ENCODE data around the gene APP. TPM values are rescaled to one million over a fixed set of nuclear protein-coding genes. Genes with fewer than 3 reads are reported as not detected.

Gene APP
- total and polyA plus RNA-seq, 4 experiments from 2014 or later, result 4.9 to 57.9 (median 34.2) TPM

DNA sequence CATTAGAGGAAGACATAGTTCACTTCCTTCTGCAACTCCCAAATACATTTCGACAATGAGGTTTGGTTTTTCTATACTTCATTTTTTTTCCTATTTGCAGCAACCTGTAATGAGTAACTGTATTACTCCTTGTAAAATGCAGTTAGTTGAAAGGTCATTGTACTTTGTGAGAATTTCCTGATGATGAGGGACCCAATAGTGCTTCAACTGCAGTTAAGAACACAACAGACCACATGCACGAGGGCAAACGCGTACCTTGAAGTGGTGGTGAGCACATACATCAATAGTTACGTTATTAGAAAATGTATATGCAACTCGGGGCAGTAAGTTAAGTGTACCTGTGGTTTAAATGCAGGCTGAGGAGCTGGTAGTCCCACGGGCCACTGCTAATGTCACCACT, 264.0 kb downstream of the APP start:
- intact Hi-C loops (cut with micrococcal nuclease), result no loop called here
- no peak overlapping the region for H3K27ac ChIP-seq (ENCODE audit: low read depth, low read length)
- no peak overlapping the region for H3K27ac Mint-ChIP-seq
- no peaks in the 10 kb centered on the region for H3K36me3 ChIP-seq (ENCODE audit: insufficient read depth, low read length)
- no peak for DNase-seq
- H3K4me3 ChIP-seq (ENCODE audit: low read length in 2 of 2), result no peak overlapping the region
- POLR2A ChIA-PET (ENCODE audit: partially characterized antibody), result no interaction called here
- peaks cover 0 to 2% of the 10 kb centered on the region in 2 donors for H3K36me3 Mint-ChIP-seq
- no peaks in the 10 kb centered on the region for H3K27me3 Mint-ChIP-seq
- H3K9me3 Mint-ChIP-seq, result no peaks in the 10 kb centered on the region
- CTCF ChIA-PET (ENCODE audit: partially characterized antibody), result interaction anchor here (2.5 kb wide), 1 partner anchor 11 kb away, joined by 5 read pairs; no protein-coding TSS in a partner anchor
- H3K4me1 ChIP-seq (ENCODE audit: insufficient read depth, low read length), result no peaks in the 10 kb centered on the region
- no peaks in the 10 kb centered on the region for H3K27me3 ChIP-seq (ENCODE audit: insufficient read depth, low read length)
- H3K4me1 Mint-ChIP-seq, result peaks cover 0 to 1% (median 0%) of the 10 kb centered on the region in 4 donors
- H3K4me3 Mint-ChIP-seq, result no peak overlapping the region
- H3K9me3 ChIP-seq (ENCODE audit: control insufficient read depth in 1 of 2, low read length in 2 of 2), result no peaks in the 10 kb centered on the region

GRCh38 chr21:25905126-25905525, 265.4 kb downstream of the APP start:
- intact Hi-C loops (cut with micrococcal nuclease), result no loop called here
- POLR2A ChIA-PET (ENCODE audit: partially characterized antibody), result no interaction called here
- no peaks in the 10 kb centered on the region for H3K27me3 ChIP-seq (ENCODE audit: insufficient read depth, low read length)

GRCh38 chr21:25904044-25904695, 266.4 kb downstream of the APP start:
- no peaks in the 10 kb centered on the region for H3K9me3 Mint-ChIP-seq
- H3K27ac ChIP-seq (ENCODE audit: low read depth, low read length), result no peak overlapping the region
- no peak overlapping the region for H3K4me3 ChIP-seq (ENCODE audit: low read length in 2 of 2)
- peaks cover 0 to 2% of the 10 kb centered on the region in 2 donors for H3K36me3 Mint-ChIP-seq
- ChIA-PET POLR2A (ENCODE audit: partially characterized antibody) (no interaction called here), CTCF (ENCODE audit: partially characterized antibody) (interaction anchor here (2.0 kb wide), 1 partner anchor 8 kb away, joined by 8 read pairs; no protein-coding TSS in a partner anchor)
- H3K4me3 Mint-ChIP-seq, result no peak overlapping the region
- H3K27me3 ChIP-seq (ENCODE audit: insufficient read depth, low read length), result no peaks in the 10 kb centered on the region
- H3K4me1 ChIP-seq (ENCODE audit: insufficient read depth, low read length), result no peaks in the 10 kb centered on the region
- intact Hi-C loops (cut with micrococcal nuclease), result no loop called here
- DNase-seq, result no peak
- no peaks in the 10 kb centered on the region for H3K27me3 Mint-ChIP-seq
- H3K27ac Mint-ChIP-seq, result peak overlapping the region in 1 of 7 donors; percentile 35
- H3K36me3 ChIP-seq (ENCODE audit: insufficient read depth, low read length), result no peaks in the 10 kb centered on the region
- H3K9me3 ChIP-seq (ENCODE audit: control insufficient read depth in 1 of 2, low read length in 2 of 2), result no peaks in the 10 kb centered on the region
- peaks cover 0 to 1% (median 0%) of the 10 kb centered on the region in 4 donors for H3K4me1 Mint-ChIP-seq

More at GRCh38 chr21:25905126-25905525, 265.4 kb downstream of the APP start:
- Mint-ChIP-seq H3K4me1 (peaks cover 0 to 1% (median 0%) of the 10 kb centered on the region in 4 donors), H3K4me3 (no peak overlapping the region), H3K27ac (peak overlapping the region in 1 of 7 donors; percentile 59), H3K9me3 (no peaks in the 10 kb centered on the region), H3K27me3 (no peaks in the 10 kb centered on the region), H3K36me3 (peaks cover 0 to 2% of the 10 kb centered on the region in 2 donors)
- Histone ChIP-seq H3K4me3 (ENCODE audit: low read length in 2 of 2) (no peak overlapping the region), H3K27ac (ENCODE audit: low read depth, low read length) (no peak overlapping the region), H3K4me1 (ENCODE audit: insufficient read depth, low read length) (no peaks in the 10 kb centered on the region), H3K36me3 (ENCODE audit: insufficient read depth, low read length) (no peaks in the 10 kb centered on the region), H3K9me3 (ENCODE audit: control insufficient read depth in 1 of 2, low read length in 2 of 2) (no peaks in the 10 kb centered on the region)
- no peak for DNase-seq
- CTCF ChIA-PET (ENCODE audit: partially characterized antibody), result interaction anchor here (2.0 kb wide), 1 partner anchor 9 kb away, joined by 8 read pairs; no protein-coding TSS in a partner anchor

GRCh38 chr21:25903607-25904006, 267.0 kb downstream of the APP start:
- no peak overlapping the region for H3K4me3 Mint-ChIP-seq
- no peaks in the 10 kb centered on the region for H3K27me3 Mint-ChIP-seq
- DNase-seq, result no peak
- intact Hi-C loops (cut with micrococcal nuclease), result no loop called here
- Histone ChIP-seq H3K36me3 (ENCODE audit: insufficient read depth, low read length) (no peaks in the 10 kb centered on the region), H3K4me3 (ENCODE audit: low read length in 2 of 2) (no peak overlapping the region), H3K27ac (ENCODE audit: low read depth, low read length) (no peak overlapping the region), H3K9me3 (ENCODE audit: control insufficient read depth in 1 of 2, low read length in 2 of 2) (no peaks in the 10 kb centered on the region), H3K27me3 (ENCODE audit: insufficient read depth, low read length) (no peaks in the 10 kb centered on the region), H3K4me1 (ENCODE audit: insufficient read depth, low read length) (no peaks in the 10 kb centered on the region)
- CTCF ChIA-PET (ENCODE audit: partially characterized antibody), result no interaction called here
- H3K9me3 Mint-ChIP-seq, result no peaks in the 10 kb centered on the region
- H3K4me1 Mint-ChIP-seq, result peaks cover 0 to 1% (median 0%) of the 10 kb centered on the region in 4 donors
- POLR2A ChIA-PET (ENCODE audit: partially characterized antibody), result no interaction called here
- H3K27ac Mint-ChIP-seq, result no peak overlapping the region
- peaks cover 0 to 2% of the 10 kb centered on the region in 2 donors for H3K36me3 Mint-ChIP-seq

DNA sequence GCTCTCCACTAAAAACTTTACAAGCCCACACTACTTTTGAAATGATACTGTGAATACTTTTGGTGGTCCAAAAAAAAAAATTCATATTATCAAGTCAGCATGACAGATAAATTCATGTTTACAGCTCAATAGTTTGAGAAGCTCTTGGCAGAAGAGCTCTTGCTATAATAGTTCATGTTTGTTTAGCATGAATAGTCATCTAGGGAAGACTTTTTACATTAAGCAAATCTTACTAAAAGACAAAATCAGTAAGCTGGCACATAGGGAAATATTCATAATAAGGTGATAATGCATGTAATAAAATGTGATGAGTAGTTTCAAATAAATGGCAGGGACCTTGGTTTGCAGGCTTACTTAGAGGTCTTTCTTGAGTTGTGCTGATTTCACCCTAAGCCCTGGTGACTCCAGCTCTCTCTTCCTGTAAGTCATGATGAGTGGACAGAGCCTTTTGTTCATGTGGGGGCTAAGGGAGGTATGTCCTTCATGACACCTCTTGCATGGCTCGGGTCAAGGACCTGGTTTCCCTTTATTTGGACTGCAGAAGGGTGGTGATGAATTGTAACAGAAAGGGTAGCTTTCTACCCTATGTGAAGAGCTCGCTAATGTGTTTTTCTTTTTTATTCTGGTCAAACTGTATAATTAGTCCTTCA, 269.1 kb downstream of the APP start:
- H3K27me3 Mint-ChIP-seq, result no peaks in the 10 kb centered on the region

GRCh38 chr21:25898671-25899070, 271.9 kb downstream of the APP start:
- DNase-seq, result no peak
- intact Hi-C loops (cut with micrococcal nuclease), result no loop called here
- Mint-ChIP-seq H3K27me3 (no peaks in the 10 kb centered on the region), H3K9me3 (no peaks in the 10 kb centered on the region), H3K4me1 (peaks cover 3 to 9% (median 5%) of the 10 kb centered on the region in 4 donors), H3K4me3 (no peak overlapping the region), H3K27ac (no peak overlapping the region), H3K36me3 (peaks cover 0 to 2% of the 10 kb centered on the region in 2 donors)
- H3K27me3 ChIP-seq (ENCODE audit: insufficient read depth, low read length), result no peaks in the 10 kb centered on the region
- H3K9me3 ChIP-seq (ENCODE audit: control insufficient read depth in 1 of 2, low read length in 2 of 2), result no peaks in the 10 kb centered on the region
- POLR2A ChIA-PET (ENCODE audit: partially characterized antibody), result no interaction called here
- no peak overlapping the region for H3K27ac ChIP-seq (ENCODE audit: low read depth, low read length)
- no peaks in the 10 kb centered on the region for H3K36me3 ChIP-seq (ENCODE audit: insufficient read depth, low read length)
- H3K4me1 ChIP-seq (ENCODE audit: insufficient read depth, low read length), result no peaks in the 10 kb centered on the region
- H3K4me3 ChIP-seq (ENCODE audit: low read length in 2 of 2), result no peak overlapping the region
- CTCF ChIA-PET (ENCODE audit: partially characterized antibody), result interaction anchor here (0.9 to 1.2 kb wide), 2 partner anchors 10 to 16 kb away, joined by 3 read pairs; no protein-coding TSS in a partner anchor

More for the DNA sequence above, 269.1 kb downstream of the APP start:
- intact Hi-C loops (cut with micrococcal nuclease), result no loop called here
- Histone ChIP-seq H3K4me1 (ENCODE audit: insufficient read depth, low read length) (no peaks in the 10 kb centered on the region), H3K27ac (ENCODE audit: low read depth, low read length) (no peak overlapping the region), H3K36me3 (ENCODE audit: insufficient read depth, low read length) (no peaks in the 10 kb centered on the region), H3K4me3 (ENCODE audit: low read length in 2 of 2) (no peak overlapping the region), H3K9me3 (ENCODE audit: control insufficient read depth in 1 of 2, low read length in 2 of 2) (no peaks in the 10 kb centered on the region), H3K27me3 (ENCODE audit: insufficient read depth, low read length) (no peaks in the 10 kb centered on the region)
- DNase-seq, result no peak
- peaks cover under 1 to 3% (median 2%) of the 10 kb centered on the region in 4 donors for H3K4me1 Mint-ChIP-seq
- no peaks in the 10 kb centered on the region for H3K9me3 Mint-ChIP-seq
- H3K4me3 Mint-ChIP-seq, result no peak overlapping the region
- no peak overlapping the region for H3K27ac Mint-ChIP-seq
- ChIA-PET CTCF (ENCODE audit: partially characterized antibody) (interaction anchor here (0.6 to 1.6 kb wide), 7 partner anchors 8 to 293 kb away, joined by 3 to 5 read pairs (median 4); no protein-coding TSS in a partner anchor), POLR2A (ENCODE audit: partially characterized antibody) (interaction anchor here (0.6 kb wide), 1 partner anchor 24 kb away, joined by 3 read pairs; no protein-coding TSS in a partner anchor)
- H3K36me3 Mint-ChIP-seq, result no peaks in the 10 kb centered on the region

GRCh38 chr21:25897383-25897782, 273.2 kb downstream of the APP start:
- Histone ChIP-seq H3K27ac (ENCODE audit: low read depth, low read length) (no peak overlapping the region), H3K36me3 (ENCODE audit: insufficient read depth, low read length) (no peaks in the 10 kb centered on the region), H3K27me3 (ENCODE audit: insufficient read depth, low read length) (no peaks in the 10 kb centered on the region), H3K4me3 (ENCODE audit: low read length in 2 of 2) (no peak overlapping the region), H3K9me3 (ENCODE audit: control insufficient read depth in 1 of 2, low read length in 2 of 2) (no peaks in the 10 kb centered on the region), H3K4me1 (ENCODE audit: insufficient read depth, low read length) (no peaks in the 10 kb centered on the region)
- Mint-ChIP-seq H3K4me1 (peaks cover 3 to 9% (median 5%) of the 10 kb centered on the region in 4 donors), H3K9me3 (no peaks in the 10 kb centered on the region), H3K27me3 (no peaks in the 10 kb centered on the region), H3K4me3 (no peak overlapping the region), H3K27ac (no peak overlapping the region), H3K36me3 (peaks cover 4 to 6% of the 10 kb centered on the region in 2 donors)
- DNase-seq, result no peak
- intact Hi-C loops (cut with micrococcal nuclease), result no loop called here
- POLR2A ChIA-PET (ENCODE audit: partially characterized antibody), result no interaction called here
- CTCF ChIA-PET (ENCODE audit: partially characterized antibody), result interaction anchor here (2.7 kb wide), 1 partner anchor 272 kb away, joined by 44 read pairs; the partner anchor contains the start of gene APP
